Measurements from ENCODE around the gene ARHGAP24. TPM values are rescaled to one million over a fixed set of nuclear protein-coding genes. Genes with fewer than 3 reads are reported as not detected.

The ARHGAP24 gene
- total and polyA plus RNA-seq, 2 experiments from 2014 or later, result 0.21 to 0.36 TPM

DNA sequence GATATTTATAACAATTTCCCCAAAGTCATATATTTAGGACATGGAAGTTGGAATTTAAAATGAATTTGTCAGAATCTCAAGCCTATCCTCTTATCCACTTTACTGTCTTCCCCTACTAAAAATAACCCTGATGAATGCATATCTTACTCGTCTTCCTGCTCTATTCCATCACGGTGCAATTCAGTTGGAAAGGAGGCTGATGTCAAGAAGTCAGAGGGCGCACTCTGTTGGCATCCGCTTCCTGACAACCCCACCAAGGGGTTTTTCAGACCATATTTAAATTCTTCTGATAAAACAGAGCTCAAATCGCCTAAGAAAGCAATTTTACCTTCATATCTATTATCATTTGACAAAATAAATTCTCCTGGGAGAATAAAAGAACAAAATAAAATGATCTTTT, 233.5 kb downstream of the ARHGAP24 start:
- Histone ChIP-seq H3K4me2 (no peak overlapping the region), H3K4me3 (no peak overlapping the region), H2AFZ (no peak overlapping the region), H3K9me2 (ENCODE audit: insufficient read depth) (no peaks in the 10 kb centered on the region), H3K36me3 (ENCODE audit: insufficient read depth) (no peaks in the 10 kb centered on the region), H4K20me1 (replicated peaks; ENCODE audit: insufficient read depth) (no peaks in the 10 kb centered on the region), H3K27ac (ENCODE audit: low read depth) (no peak overlapping the region), H3K4me1 (ENCODE audit: insufficient read depth) (no peaks in the 10 kb centered on the region), H3F3A (replicated peaks; ENCODE audit: low read depth) (no peaks in the 10 kb centered on the region), H3K79me2 (replicated peaks; ENCODE audit: insufficient read depth) (no peaks in the 10 kb centered on the region), H3K27me3 (ENCODE audit: insufficient read depth) (no peaks in the 10 kb centered on the region)
- Mint-ChIP-seq H3K27ac (no peak overlapping the region), H3K36me3 (ENCODE audit: low read depth) (no peaks in the 10 kb centered on the region), H3K27me3 (ENCODE audit: insufficient read depth, low read depth, poor library complexity) (no peaks in the 10 kb centered on the region), H3K9me3 (no peaks in the 10 kb centered on the region), H3K4me3 (no peak overlapping the region), H3K4me1 (no peaks in the 10 kb centered on the region)
- TF ChIP-seq NANOG (IDR thresholded peaks at IDR 0.05; ENCODE audit: borderline replicate concordance), result no peak
- TF ChIP-seq CTCF (conservative IDR thresholded peaks at IDR 0.05; ENCODE audit: low read depth in 2 of 2), result peak; percentile 31 to 65
- ATAC-seq (peak; percentile 38; the same call in 1 of the 3 replicates), DNase-seq (ENCODE audit: low spot score) (peak; percentile 16)

DNA sequence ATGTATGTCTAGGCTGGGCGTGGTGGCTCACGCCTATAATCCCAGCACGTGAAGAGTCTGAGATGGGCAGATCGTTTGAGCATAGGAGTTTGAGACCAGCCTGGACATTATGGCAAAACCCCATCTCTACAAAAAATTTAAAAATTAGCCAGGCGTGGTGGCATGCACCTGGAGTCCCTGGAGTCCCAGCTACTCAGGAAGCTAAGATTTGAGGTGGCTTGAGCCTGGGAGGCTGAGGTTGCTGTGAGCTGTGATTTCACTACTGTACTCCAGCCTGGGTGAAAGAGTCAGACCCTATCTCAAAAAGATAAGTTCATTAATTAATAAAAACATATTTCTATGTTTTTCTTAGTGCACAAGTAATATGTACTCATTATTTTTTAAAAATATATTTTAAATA, 238.1 kb downstream of the ARHGAP24 start:
- Histone ChIP-seq H2AFZ (no peak overlapping the region), H3K36me3 (ENCODE audit: insufficient read depth) (no peaks in the 10 kb centered on the region), H3K9me2 (ENCODE audit: insufficient read depth) (no peaks in the 10 kb centered on the region), H3K27me3 (ENCODE audit: insufficient read depth) (no peaks in the 10 kb centered on the region), H3K27ac (ENCODE audit: low read depth) (no peak overlapping the region), H4K20me1 (replicated peaks; ENCODE audit: insufficient read depth) (no peaks in the 10 kb centered on the region), H3F3A (replicated peaks; ENCODE audit: low read depth) (no peaks in the 10 kb centered on the region), H3K4me2 (no peak overlapping the region), H3K79me2 (replicated peaks; ENCODE audit: insufficient read depth) (no peaks in the 10 kb centered on the region), H3K4me3 (no peak overlapping the region), H3K4me1 (ENCODE audit: insufficient read depth) (no peaks in the 10 kb centered on the region)
- Mint-ChIP-seq H3K36me3 (ENCODE audit: low read depth) (no peaks in the 10 kb centered on the region), H3K27ac (no peak overlapping the region), H3K4me3 (no peak overlapping the region), H3K9me3 (no peaks in the 10 kb centered on the region), H3K27me3 (ENCODE audit: insufficient read depth, low read depth, poor library complexity) (no peaks in the 10 kb centered on the region), H3K4me1 (no peaks in the 10 kb centered on the region)
- ATAC-seq, result no peak
- no peak for DNase-seq (ENCODE audit: low spot score)
- TF ChIP-seq JUNB (IDR thresholded peaks at IDR 0.05; ENCODE audit: unreplicated experiment) (no peak), ETS1 (IDR thresholded peaks at IDR 0.05) (no peak), EZH2phosphoT487 (IDR thresholded peaks at IDR 0.05; ENCODE audit: unreplicated experiment) (no peak), ZNF462 (CRISPR knock-in tag; IDR thresholded peaks at IDR 0.05) (no peak)
- TF ChIP-seq, protein P1, sequence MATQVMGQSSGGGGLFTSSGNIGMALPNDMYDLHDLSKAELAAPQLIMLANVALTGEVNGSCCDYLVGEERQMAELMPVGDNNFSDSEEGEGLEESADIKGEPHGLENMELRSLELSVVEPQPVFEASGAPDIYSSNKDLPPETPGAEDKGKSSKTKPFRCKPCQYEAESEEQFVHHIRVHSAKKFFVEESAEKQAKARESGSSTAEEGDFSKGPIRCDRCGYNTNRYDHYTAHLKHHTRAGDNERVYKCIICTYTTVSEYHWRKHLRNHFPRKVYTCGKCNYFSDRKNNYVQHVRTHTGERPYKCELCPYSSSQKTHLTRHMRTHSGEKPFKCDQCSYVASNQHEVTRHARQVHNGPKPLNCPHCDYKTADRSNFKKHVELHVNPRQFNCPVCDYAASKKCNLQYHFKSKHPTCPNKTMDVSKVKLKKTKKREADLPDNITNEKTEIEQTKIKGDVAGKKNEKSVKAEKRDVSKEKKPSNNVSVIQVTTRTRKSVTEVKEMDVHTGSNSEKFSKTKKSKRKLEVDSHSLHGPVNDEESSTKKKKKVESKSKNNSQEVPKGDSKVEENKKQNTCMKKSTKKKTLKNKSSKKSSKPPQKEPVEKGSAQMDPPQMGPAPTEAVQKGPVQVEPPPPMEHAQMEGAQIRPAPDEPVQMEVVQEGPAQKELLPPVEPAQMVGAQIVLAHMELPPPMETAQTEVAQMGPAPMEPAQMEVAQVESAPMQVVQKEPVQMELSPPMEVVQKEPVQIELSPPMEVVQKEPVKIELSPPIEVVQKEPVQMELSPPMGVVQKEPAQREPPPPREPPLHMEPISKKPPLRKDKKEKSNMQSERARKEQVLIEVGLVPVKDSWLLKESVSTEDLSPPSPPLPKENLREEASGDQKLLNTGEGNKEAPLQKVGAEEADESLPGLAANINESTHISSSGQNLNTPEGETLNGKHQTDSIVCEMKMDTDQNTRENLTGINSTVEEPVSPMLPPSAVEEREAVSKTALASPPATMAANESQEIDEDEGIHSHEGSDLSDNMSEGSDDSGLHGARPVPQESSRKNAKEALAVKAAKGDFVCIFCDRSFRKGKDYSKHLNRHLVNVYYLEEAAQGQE (IDR thresholded peaks at IDR 0.05; ENCODE audit: unreplicated experiment), result no peak
